Panc1 (cell line): ENCODE results near the gene GPR180. TPM values are rescaled to one million over a fixed set of nuclear protein-coding genes. Genes with fewer than 3 reads are reported as not detected.

Source experiments
- ATAC-seq: fragments of 200-7000 bp; cut with Tn5 transposase; 2 replicates; pipeline ENCODE4 v1.9.1; 2020; ENCODE audit warnings: mild to moderate bottlenecking, moderate library complexity
- BruUV-seq: library from RNA; stranded (reverse); fragments of 400-500 nt; replicated peaks from 2 replicates; lab custom pipeline; 2021; lab: Mats Ljungman, UMichigan
- CTCF ChIA-PET: fragments of 300-600 bp; sonication (Branson Sonifier 250); formaldehyde crosslinking; loops from one replicate; lab custom pipeline; 2022; ENCODE audit warnings: antibody characterized with exemption; lab: Charles Lee
- POLR2A ChIA-PET: fragments of 300-600 bp; sonication (Branson Sonifier 250); formaldehyde crosslinking; loops from one replicate; lab custom pipeline; 2022; ENCODE audit warnings: antibody characterized with exemption; lab: Charles Lee
- DNase-seq: peaks from one replicate; pipeline ENCODE4 v3.0.0-alpha.2; 2010; ENCODE audit warnings: low read depth, low spot score
- H3K27ac ChIP-seq: 2 replicates; pipeline ENCODE4 v1.5.1; 2011; ENCODE audit warnings: mild to moderate bottlenecking, low read length, inconsistent platforms
- H3K27me3 ChIP-seq: fragments of 200-500 bp; sonication (Bioruptor generic); 2 replicates; pipeline ENCODE4 v1.6.0; 2014; ENCODE audit warnings: low read length, inconsistent platforms; ENCODE audit not compliant: control insufficient read depth, insufficient read depth
- H3K36me3 ChIP-seq: fragments of 200-500 bp; sonication (Bioruptor generic); 2 replicates; pipeline ENCODE4 v1.5.1; 2014; ENCODE audit warnings: inconsistent platforms, mild to moderate bottlenecking, low read length, moderate library complexity; ENCODE audit not compliant: control insufficient read depth, insufficient read depth
- H3K4me1 ChIP-seq: 2 replicates; pipeline ENCODE4 v1.5.1; 2011; ENCODE audit warnings: inconsistent platforms, mild to moderate bottlenecking, low read length, moderate library complexity; ENCODE audit not compliant: control insufficient read depth, insufficient read depth
- H3K4me3 ChIP-seq, 2 experiments: 2 replicates each; pipeline ENCODE4 v1.5.1; 2011 to 2012; ENCODE audit warnings: low read depth in 2 of 2, low read length in 2 of 2, mild to moderate bottlenecking in 2 of 2, inconsistent platforms in 1 of 2, moderate library complexity in 1 of 2
- H3K9me3 ChIP-seq: fragments of 200-500 bp; sonication (Bioruptor generic); 2 replicates; pipeline ENCODE4 v1.5.1; 2014; ENCODE audit warnings: low read depth, mild to moderate bottlenecking, inconsistent platforms, low read length, moderate library complexity; ENCODE audit not compliant: control insufficient read depth, insufficient read depth
- CTCF ChIP-seq: fragments of 450-650 bp; IDR thresholded peaks from 2 replicates; pipeline ENCODE4 v1.5.1; 2017; ENCODE audit warnings: mild to moderate bottlenecking
- POLR2AphosphoS5 ChIP-seq: IDR thresholded peaks from 2 replicates; pipeline ENCODE4 v1.6.1; 2012; ENCODE audit warnings: mild to moderate bottlenecking, low read depth, low read length, moderate library complexity
- REST ChIP-seq, 2 experiments: IDR thresholded peaks; 2 replicates each; pipeline ENCODE4 v1.6.1; 2011 to 2012; ENCODE audit warnings: low read depth in 2 of 2, control low read depth in 1 of 2, low read length in 1 of 2, mild to moderate bottlenecking in 1 of 2, moderate library complexity in 1 of 2; ENCODE audit not compliant: insufficient read depth in 1 of 2
- SIN3A ChIP-seq: IDR thresholded peaks from 2 replicates; pipeline ENCODE4 v1.6.1; 2012; ENCODE audit warnings: low read depth, mild to moderate bottlenecking, low read length, moderate library complexity, borderline replicate concordance; ENCODE audit not compliant: insufficient read depth
- TCF7L2 ChIP-seq: IDR thresholded peaks from 2 replicates; pipeline ENCODE4 v1.6.1; 2011; ENCODE audit warnings: mild to moderate bottlenecking, low read depth, low read length, inconsistent platforms
- in situ Hi-C: cut with HindIII; loops from 2 replicates; pipeline ENCODE4 v1.10.0; 2016; ENCODE audit warnings: low sequenced_read_pairs, low pct_unique_long_range_greater_than_20kb
- intact Hi-C: fragments of 100-400 bp; cut with micrococcal nuclease; formaldehyde crosslinking; loops from one replicate; pipeline ENCODE4 v1.10.0; 2022; ENCODE audit not compliant: unreplicated experiment
- total RNA-seq: library from RNA; stranded (reverse); gene quantifications from one replicate; pipeline ENCODE4 v1.2.1, GENCODE V29; 2021; ENCODE audit not compliant: unreplicated experiment

The GPR180 gene
- total RNA-seq, 1 experiment from 2014 or later, result 7.1 TPM

- ATAC-seq, result no peak
- TF ChIP-seq REST (IDR thresholded peaks at IDR 0.05; ENCODE audit: insufficient read depth in 1 of 2, low read depth in 2 of 2, low read length in 1 of 2) (no peak), CTCF (no peak), SIN3A (no peak)
- H3K4me3 ChIP-seq, result no peak overlapping the region
- H3K27me3 ChIP-seq, result no peaks in the 10 kb centered on the region
- ChIA-PET POLR2A (no interaction called here), CTCF (no interaction called here)
- BruUV-seq, result no TSS peak
- no peaks in the 10 kb centered on the region for H3K4me1 ChIP-seq
- H3K27ac ChIP-seq, result no peak overlapping the region
- H3K36me3 ChIP-seq, result peaks cover 16% of the 10 kb centered on the region
- H3K9me3 ChIP-seq, result no peaks in the 10 kb centered on the region
- no peak for DNase-seq
- in situ Hi-C loops (no loop called here), intact Hi-C loops (no loop called here)
These were observed 21.7 kb downstream of the GPR180 start for GRCh38 chr13:94623316-94623715.

- H3K27ac ChIP-seq, result no peak overlapping the region
- H3K4me1 ChIP-seq, result no peaks in the 10 kb centered on the region
- H3K36me3 ChIP-seq, result peaks cover 4% of the 10 kb centered on the region
- no peaks in the 10 kb centered on the region for H3K27me3 ChIP-seq
- POLR2A ChIA-PET, result no interaction called here
- ATAC-seq (no peak), DNase-seq (no peak)
- TF ChIP-seq SIN3A (no peak), TCF7L2 (no peak), CTCF (no peak), POLR2AphosphoS5 (no peak), REST (IDR thresholded peaks at IDR 0.05; ENCODE audit: insufficient read depth in 1 of 2, low read depth in 2 of 2, low read length in 1 of 2) (no peak)
- no TSS peak for BruUV-seq
- CTCF ChIA-PET, result no interaction called here
- no peak overlapping the region for H3K4me3 ChIP-seq
- no peaks in the 10 kb centered on the region for H3K9me3 ChIP-seq
- intact Hi-C loops, result no loop called here
- in situ Hi-C loops, result no loop called here
These were observed 29.2 kb downstream of the GPR180 start for GRCh38 chr13:94630858-94631257.
